22Rv1 (cell line): ENCODE measurements around the gene TBC1D22A.

Source experiments
- H3K27ac ChIP-seq: fragments of 450-650 bp; 2 replicates; pipeline ENCODE4 v1.5.1; 2017
- ZFX ChIP-seq: fragments of 450-650 bp; IDR thresholded peaks from 2 replicates; pipeline ENCODE4 v1.6.1; 2017; ENCODE audit warnings: antibody characterized with exemption, borderline replicate concordance
- TF ChIP-seq, protein P1 (sequence below): fragments of 450-650 bp; IDR thresholded peaks from 2 replicates; pipeline ENCODE4 v1.5.1; 2017; ENCODE audit warnings: mild to moderate bottlenecking

The TBC1D22A gene

DNA sequence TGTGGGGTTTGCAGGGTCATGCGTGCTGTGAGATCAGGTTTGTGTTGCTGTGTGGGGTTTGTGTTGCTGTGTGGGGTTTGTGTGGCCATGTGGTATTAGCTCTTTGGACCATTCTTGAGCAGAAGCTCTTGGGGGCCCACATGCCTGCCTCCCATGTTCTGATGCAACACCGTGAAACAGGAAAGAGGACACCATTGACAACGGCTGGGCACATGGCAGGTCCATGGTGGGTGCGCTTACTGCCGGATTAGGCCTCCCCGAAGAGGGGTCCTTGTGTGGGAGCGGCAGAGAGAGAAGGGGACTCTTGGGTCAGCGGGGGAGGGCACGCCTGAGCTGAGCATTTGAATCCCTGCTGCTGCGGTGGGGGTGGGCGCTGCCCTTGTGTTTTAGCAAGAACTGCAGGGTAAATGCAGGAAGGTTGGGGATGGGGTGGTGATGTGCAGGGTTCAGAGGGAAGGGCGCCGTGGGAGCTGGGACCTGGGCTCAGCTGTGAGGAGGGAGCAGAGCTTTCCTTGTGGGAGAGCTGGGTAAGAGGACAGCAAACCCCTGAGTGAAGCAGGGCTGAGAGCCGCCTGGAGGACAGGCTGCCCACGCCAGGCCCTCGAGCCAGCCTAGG, 361.5 kb downstream of the TBC1D22A start:
- TF ChIP-seq ZFX = no peak
- TF ChIP-seq, protein P1, sequence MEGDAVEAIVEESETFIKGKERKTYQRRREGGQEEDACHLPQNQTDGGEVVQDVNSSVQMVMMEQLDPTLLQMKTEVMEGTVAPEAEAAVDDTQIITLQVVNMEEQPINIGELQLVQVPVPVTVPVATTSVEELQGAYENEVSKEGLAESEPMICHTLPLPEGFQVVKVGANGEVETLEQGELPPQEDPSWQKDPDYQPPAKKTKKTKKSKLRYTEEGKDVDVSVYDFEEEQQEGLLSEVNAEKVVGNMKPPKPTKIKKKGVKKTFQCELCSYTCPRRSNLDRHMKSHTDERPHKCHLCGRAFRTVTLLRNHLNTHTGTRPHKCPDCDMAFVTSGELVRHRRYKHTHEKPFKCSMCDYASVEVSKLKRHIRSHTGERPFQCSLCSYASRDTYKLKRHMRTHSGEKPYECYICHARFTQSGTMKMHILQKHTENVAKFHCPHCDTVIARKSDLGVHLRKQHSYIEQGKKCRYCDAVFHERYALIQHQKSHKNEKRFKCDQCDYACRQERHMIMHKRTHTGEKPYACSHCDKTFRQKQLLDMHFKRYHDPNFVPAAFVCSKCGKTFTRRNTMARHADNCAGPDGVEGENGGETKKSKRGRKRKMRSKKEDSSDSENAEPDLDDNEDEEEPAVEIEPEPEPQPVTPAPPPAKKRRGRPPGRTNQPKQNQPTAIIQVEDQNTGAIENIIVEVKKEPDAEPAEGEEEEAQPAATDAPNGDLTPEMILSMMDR = no peak
- H3K27ac ChIP-seq = no peak overlapping the region

DNA sequence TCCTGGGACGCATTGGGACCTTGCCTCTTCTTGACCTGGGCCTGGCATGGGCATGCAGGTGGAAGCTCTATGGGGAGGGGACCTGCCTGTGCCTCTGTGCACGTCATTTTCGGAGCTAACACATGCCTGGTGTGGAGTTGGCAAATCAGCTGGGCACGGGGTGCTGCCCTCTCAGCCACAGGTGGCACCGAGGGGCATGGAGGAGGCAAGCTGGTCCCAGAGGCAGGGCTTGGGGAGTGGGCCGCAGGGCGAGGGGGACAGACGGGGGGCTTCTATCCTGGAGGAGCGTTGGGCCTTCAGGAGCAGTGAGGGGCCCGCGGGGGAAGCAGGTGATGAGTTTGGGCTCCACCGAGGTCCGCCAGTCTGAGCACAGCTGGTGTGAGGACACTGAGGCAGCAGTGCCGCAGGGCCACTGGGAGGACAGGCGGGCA, 362.0 kb downstream of the TBC1D22A start:
- TF ChIP-seq, protein P1 = no peak
- TF ChIP-seq ZFX = no peak
- no peak overlapping the region for H3K27ac ChIP-seq

DNA sequence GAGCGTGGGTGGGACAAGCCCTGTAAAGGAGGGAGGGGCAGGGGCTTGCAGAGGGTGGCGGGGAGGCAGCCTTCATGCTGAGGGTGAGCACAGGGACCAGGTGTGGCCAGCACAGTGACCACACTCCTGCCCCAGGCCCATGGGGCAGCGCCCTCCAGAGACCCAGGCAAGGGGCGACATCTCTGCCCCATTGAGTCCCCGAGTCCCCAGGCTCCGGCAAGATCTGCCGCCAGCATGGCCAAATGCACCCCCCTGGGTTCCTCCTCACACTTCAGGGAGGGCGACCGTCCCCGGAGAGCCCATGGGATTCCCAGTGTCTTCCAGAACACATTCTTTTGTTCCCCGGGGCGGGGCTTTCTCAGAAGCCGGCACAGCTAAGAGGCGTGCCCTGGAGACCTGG, 362.5 kb downstream of the TBC1D22A start:
- no peak for TF ChIP-seq ZFX
- TF ChIP-seq, protein P1 = no peak

DNA sequence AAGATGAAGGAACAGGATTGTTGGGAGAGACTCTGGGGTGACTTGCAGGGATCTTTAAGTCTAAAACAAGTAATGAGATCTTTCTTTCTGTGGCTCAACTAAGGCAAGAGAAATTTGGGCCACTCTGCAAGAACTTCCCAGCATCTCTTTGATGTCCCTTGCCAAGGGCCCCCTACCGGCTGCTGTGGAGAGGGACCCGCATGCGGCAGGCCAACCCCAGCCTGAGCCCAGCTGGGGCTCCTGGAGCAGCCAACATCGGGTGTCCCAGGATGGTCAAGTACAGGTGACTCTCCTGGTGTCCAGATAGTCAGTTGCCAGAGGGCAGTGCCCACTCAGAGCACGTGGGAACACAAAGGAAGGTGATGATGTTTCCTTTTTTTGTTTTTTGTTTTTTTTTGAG, 363.2 kb downstream of the TBC1D22A start:
- no peak for TF ChIP-seq ZFX
- TF ChIP-seq, protein P1 = no peak
- H3K27ac ChIP-seq = no peak overlapping the region

More for the DNA sequence above, 362.5 kb downstream of the TBC1D22A start:
- no peak overlapping the region for H3K27ac ChIP-seq

DNA sequence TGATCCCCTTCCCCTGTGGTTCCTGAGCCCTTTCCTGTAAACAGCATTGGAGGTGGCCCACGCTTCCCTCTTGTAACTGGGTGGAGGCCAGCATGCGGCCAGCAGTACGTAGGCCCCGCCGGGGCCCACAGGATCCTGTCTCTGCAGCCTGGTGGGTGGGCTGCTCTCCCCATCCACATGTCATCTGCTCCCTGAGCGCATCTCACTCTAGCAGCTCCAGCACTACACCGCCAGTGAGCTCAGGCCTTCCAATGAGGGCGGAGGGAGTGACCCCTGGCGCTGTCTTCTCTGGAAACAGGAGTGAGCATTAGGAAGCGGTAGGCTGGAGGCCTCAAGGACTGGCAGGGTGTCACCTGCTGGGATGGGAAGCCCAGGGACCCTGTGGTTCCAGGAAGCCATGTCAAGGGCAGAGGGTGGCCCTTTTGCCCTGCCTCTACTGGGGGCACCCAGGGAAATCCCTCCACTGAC, 363.9 kb downstream of the TBC1D22A start:
- no peak overlapping the region for H3K27ac ChIP-seq
- TF ChIP-seq ZFX = no peak
- TF ChIP-seq, protein P1 = no peak

DNA sequence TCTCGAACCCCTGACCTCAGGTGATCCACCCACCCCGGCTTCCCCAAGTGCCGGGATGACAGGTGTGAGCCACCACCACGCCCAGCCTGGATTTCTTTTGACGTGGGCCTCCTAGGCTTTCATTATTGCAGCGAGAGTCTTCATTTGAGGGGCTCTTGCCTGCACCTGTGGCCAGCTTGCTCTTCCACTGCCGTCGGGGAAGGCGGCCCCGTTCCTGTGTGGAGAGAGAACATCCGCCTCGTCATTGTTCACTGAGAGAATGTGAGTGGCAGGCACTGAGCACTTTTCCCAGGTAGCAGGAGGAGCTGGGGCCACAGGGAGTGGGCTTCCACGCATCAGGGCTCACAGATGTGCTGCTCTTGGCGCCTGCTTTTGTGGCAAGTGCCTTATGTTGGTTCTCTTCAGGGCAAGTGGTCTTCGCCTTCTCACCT, 365.0 kb downstream of the TBC1D22A start:
- TF ChIP-seq ZFX = no peak
- TF ChIP-seq, protein P1 = no peak
- H3K27ac ChIP-seq = no peak overlapping the region

DNA sequence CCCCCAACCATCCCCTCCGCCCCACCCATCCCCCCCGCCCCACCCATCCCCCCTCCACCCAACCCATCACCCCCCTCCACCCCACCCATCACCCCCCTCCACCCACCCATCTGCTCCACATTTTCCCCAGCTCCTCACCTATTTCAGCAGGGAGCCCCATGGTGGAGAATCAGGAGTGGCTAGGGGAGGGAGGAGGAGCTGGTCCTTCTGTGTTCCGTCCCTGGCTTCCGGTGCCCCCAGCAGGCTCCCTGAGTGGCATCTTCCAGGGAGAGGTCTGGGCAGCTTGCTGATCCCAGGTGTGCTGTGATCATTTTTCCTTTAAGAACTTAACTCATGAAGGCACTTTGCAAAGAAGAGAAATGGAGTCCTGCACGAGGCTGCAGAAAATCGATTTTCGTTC, 365.8 kb downstream of the TBC1D22A start:
- no peak for TF ChIP-seq ZFX
- TF ChIP-seq, protein P1 = no peak
- H3K27ac ChIP-seq = peak overlapping the region; percentile 61
